Keratinocyte (primary cell): ENCODE measurements around the gene PPP2R5E. TPM values are rescaled to one million over a fixed set of nuclear protein-coding genes. Genes with fewer than 3 reads are reported as not detected.
"Not testable (repeated sequence)": the region's sequence is repeated elsewhere in the genome, so short reads cannot be mapped to it uniquely, and the experiment has no call there.

Experiments
- DNase-seq: peaks from one replicate; pipeline ENCODE4 v3.0.0-alpha.2; 2011; ENCODE audit warnings: low read depth, missing footprints, low spot score
- FAIRE-seq: peaks from 2 replicates; lab custom pipeline; 2011; peaks lifted over from hg19 to GRCh38; lab: Jason Lieb, UNC
- H2AFZ ChIP-seq: 2 replicates; pipeline ENCODE4 v1.6.0; 2012; ENCODE audit warnings: low read length, control low read depth, inconsistent platforms; ENCODE audit not compliant: control insufficient read depth
- H3K27ac ChIP-seq: 2 replicates; pipeline ENCODE4 v1.5.1; 2011; ENCODE audit warnings: low read length; ENCODE audit not compliant: control insufficient read depth, insufficient read depth
- H3K27me3 ChIP-seq: 3 replicates; pipeline ENCODE4 v1.6.0; 2011; ENCODE audit warnings: low read length; ENCODE audit not compliant: control insufficient read depth, insufficient read depth; ENCODE audit errors: extremely low read depth
- H3K36me3 ChIP-seq, 2 experiments: 2 replicates in 1 of 2; 3 replicates in 1 of 2; pipeline ENCODE4 v1.5.1; 2011; ENCODE audit warnings: low read length in 2 of 2, mild to moderate bottlenecking in 1 of 2; ENCODE audit not compliant: control insufficient read depth in 2 of 2, insufficient read depth in 2 of 2; ENCODE audit errors: extremely low read depth in 1 of 2
- H3K4me1 ChIP-seq: 3 replicates; pipeline ENCODE4 v1.5.1; 2011; ENCODE audit warnings: low read length; ENCODE audit not compliant: control insufficient read depth, insufficient read depth; ENCODE audit errors: extremely low read depth
- H3K4me2 ChIP-seq: 3 replicates; pipeline ENCODE4 v1.6.0; 2011; ENCODE audit warnings: low read depth, low read length; ENCODE audit not compliant: control insufficient read depth, insufficient read depth; ENCODE audit errors: extremely low read depth
- H3K4me3 ChIP-seq, 3 experiments: fragments of 200-600 bp in 1 of 3; sonication (generic) in 1 of 3; 2 replicates in 2 of 3; 3 replicates in 1 of 3; pipeline ENCODE4 v1.5.1; 2011 to 2016; ENCODE audit warnings: low read length in 3 of 3, mild to moderate bottlenecking in 3 of 3, control low read depth in 2 of 3, inconsistent platforms in 1 of 3, low read depth in 1 of 3, mixed read lengths in 1 of 3, mixed run types in 1 of 3, moderate library complexity in 1 of 3; ENCODE audit not compliant: control insufficient read depth in 2 of 3, insufficient read depth in 2 of 3; ENCODE audit errors: extremely low read depth in 1 of 3
- H3K79me2 ChIP-seq: 2 replicates; pipeline ENCODE4 v1.6.0; 2012; ENCODE audit warnings: low read length; ENCODE audit not compliant: control insufficient read depth, insufficient read depth
- H3K9ac ChIP-seq: 3 replicates; pipeline ENCODE4 v1.6.0; 2011; ENCODE audit warnings: low read length; ENCODE audit not compliant: control insufficient read depth, insufficient read depth; ENCODE audit errors: extremely low read depth
- H3K9me1 ChIP-seq: 3 replicates; pipeline ENCODE4 v1.6.0; 2011; ENCODE audit warnings: low read length; ENCODE audit not compliant: control insufficient read depth, insufficient read depth; ENCODE audit errors: extremely low read depth
- H3K9me3 ChIP-seq: 2 replicates; pipeline ENCODE4 v1.5.1; 2012; ENCODE audit warnings: low read depth, low read length; ENCODE audit not compliant: control insufficient read depth
- H4K20me1 ChIP-seq: 3 replicates; pipeline ENCODE4 v1.6.0; 2011; ENCODE audit warnings: low read length; ENCODE audit not compliant: control insufficient read depth, insufficient read depth; ENCODE audit errors: extremely low read depth
- EZH2 ChIP-seq: IDR thresholded peaks from one replicate; pipeline ENCODE4 v1.6.1; 2012; ENCODE audit warnings: inconsistent platforms, mild to moderate bottlenecking, low read length, moderate library complexity
- dilution Hi-C: fragments of 300-500 bp; cut with MboI; formaldehyde crosslinking; loops from one replicate; pipeline ENCODE4 v1.7.0; 2020; ENCODE audit warnings: low sequenced_read_pairs; ENCODE audit not compliant: extremely low pct_ligation_motif_present
- polyA plus RNA-seq, 5 experiments: library from polyadenylated mRNA; depleted of rRNA in 3 of 5; stranded (reverse) in 3 of 5; stranded (forward) in 1 of 5; unstranded in 1 of 5; fragments of >200 nt; gene quantifications; 1 replicate in 1 of 5; 2 replicates in 3 of 5; 3 replicates in 1 of 5; pipeline versions ENCODE4 v1.2.1 to v1.2.3, GENCODE V29; 2011 to 2012; ENCODE audit warnings: missing spikeins in 2 of 5, low read depth in 1 of 5, low replicate concordance in 1 of 5
- TF ChIP-seq, protein P1 (sequence below), 3 experiments: IDR thresholded peaks in 1 of 3; conservative IDR thresholded peaks in 1 of 3; optimal IDR thresholded peaks in 1 of 3; 2 replicates in 2 of 3; 3 replicates in 1 of 3; pipeline versions ENCODE3 to v1.5.1; 2011; ENCODE audit warnings: low read length in 3 of 3, mild to moderate bottlenecking in 3 of 3, moderate library complexity in 2 of 3, control low read depth in 1 of 3, inconsistent platforms in 1 of 3; ENCODE audit not compliant: insufficient read depth in 2 of 3; ENCODE audit errors: extremely low read depth in 1 of 3

PPP2R5E gene
- polyA plus RNA-seq, 1 donor (not counting 4 experiments of a cell fraction or from before 2014, with no cell fraction given): 22.7 TPM

DNA sequence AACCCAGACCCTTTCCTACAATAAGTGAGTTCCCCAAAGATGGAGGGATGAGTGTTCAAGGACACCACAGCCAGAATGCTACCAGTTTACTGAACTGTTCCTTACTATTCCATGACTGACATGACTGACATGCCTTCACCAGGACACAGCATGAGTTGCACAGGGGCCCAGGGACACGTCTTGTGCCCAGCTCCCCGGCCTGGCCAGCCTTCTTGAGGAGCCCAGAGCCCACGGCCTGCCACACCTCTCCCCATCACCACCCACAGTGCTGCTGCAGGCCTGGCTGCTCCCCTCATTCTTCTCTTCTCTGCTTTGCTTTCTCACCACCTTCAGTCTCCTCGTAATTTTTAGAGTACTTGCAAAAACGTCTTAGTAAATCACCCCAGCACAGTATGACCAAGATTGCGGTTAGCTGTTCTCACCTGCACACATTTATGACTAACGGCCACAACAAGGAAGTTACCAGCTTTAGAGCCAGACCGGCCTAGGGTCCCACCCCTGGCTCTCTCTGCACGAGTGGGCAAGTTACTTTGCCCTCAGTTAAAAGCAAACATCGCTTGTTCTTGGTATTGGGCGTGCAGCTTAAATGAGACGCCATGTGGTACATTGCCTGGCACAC, 18.5 kb downstream of the PPP2R5E start:
- no peak overlapping the region for H3K9ac ChIP-seq
- peaks cover 2% of the 10 kb centered on the region for H3K9me1 ChIP-seq
- no peaks in the 10 kb centered on the region for H3K27me3 ChIP-seq
- no peak overlapping the region for H3K4me2 ChIP-seq
- no peak for TF ChIP-seq EZH2
- TF ChIP-seq, protein P1, sequence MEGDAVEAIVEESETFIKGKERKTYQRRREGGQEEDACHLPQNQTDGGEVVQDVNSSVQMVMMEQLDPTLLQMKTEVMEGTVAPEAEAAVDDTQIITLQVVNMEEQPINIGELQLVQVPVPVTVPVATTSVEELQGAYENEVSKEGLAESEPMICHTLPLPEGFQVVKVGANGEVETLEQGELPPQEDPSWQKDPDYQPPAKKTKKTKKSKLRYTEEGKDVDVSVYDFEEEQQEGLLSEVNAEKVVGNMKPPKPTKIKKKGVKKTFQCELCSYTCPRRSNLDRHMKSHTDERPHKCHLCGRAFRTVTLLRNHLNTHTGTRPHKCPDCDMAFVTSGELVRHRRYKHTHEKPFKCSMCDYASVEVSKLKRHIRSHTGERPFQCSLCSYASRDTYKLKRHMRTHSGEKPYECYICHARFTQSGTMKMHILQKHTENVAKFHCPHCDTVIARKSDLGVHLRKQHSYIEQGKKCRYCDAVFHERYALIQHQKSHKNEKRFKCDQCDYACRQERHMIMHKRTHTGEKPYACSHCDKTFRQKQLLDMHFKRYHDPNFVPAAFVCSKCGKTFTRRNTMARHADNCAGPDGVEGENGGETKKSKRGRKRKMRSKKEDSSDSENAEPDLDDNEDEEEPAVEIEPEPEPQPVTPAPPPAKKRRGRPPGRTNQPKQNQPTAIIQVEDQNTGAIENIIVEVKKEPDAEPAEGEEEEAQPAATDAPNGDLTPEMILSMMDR (optimal IDR thresholded peaks at IDR 0.05 in 1 of 3, IDR thresholded peaks at IDR 0.05 in 1 of 3, conservative IDR thresholded peaks at IDR 0.05 in 1 of 3; ENCODE audit: extremely low read depth in 1 of 3, insufficient read depth in 2 of 3, low read length in 3 of 3): no peak
- peaks cover 3 to 10% of the 10 kb centered on the region in 2 experiments for H3K36me3 ChIP-seq
- H3K79me2 ChIP-seq: peaks cover 44% of the 10 kb centered on the region
- FAIRE-seq (no peak), DNase-seq (no peak)
- no peak overlapping the region for H2AFZ ChIP-seq
- no peaks in the 10 kb centered on the region for H3K9me3 ChIP-seq
- no peaks in the 10 kb centered on the region for H3K4me1 ChIP-seq
- dilution Hi-C loops: no loop called here
- H3K4me3 ChIP-seq: no peak overlapping the region
- no peak overlapping the region for H3K27ac ChIP-seq
- peaks cover 6% of the 10 kb centered on the region for H4K20me1 ChIP-seq

GRCh38 chr14:63523735-63524426, 19.3 kb downstream of the PPP2R5E start:
- Histone ChIP-seq H3K4me3 (no peak overlapping the region), H3K36me3 (peaks cover 3 to 10% of the 10 kb centered on the region in 2 experiments), H3K27me3 (no peaks in the 10 kb centered on the region), H4K20me1 (peaks cover 6% of the 10 kb centered on the region), H3K9me3 (no peaks in the 10 kb centered on the region), H3K9me1 (peaks cover 2% of the 10 kb centered on the region), H3K4me1 (no peaks in the 10 kb centered on the region), H3K9ac (no peak overlapping the region), H3K4me2 (no peak overlapping the region), H2AFZ (no peak overlapping the region), H3K27ac (no peak overlapping the region), H3K79me2 (peaks cover 41% of the 10 kb centered on the region)
- FAIRE-seq (no peak), DNase-seq (no peak)
- no peak for TF ChIP-seq EZH2
- TF ChIP-seq, protein P1 (optimal IDR thresholded peaks at IDR 0.05 in 1 of 3, IDR thresholded peaks at IDR 0.05 in 1 of 3, conservative IDR thresholded peaks at IDR 0.05 in 1 of 3; ENCODE audit: extremely low read depth in 1 of 3, insufficient read depth in 2 of 3, low read length in 3 of 3): no peak
- dilution Hi-C loops: no loop called here

GRCh38 chr14:63522511-63522910, 20.7 kb downstream of the PPP2R5E start:
- H3K36me3 ChIP-seq, FAIRE-seq, H3K9ac ChIP-seq, H3K27ac ChIP-seq, H3K27me3 ChIP-seq, H3K4me1 ChIP-seq, dilution Hi-C loops, H3K4me2 ChIP-seq, H2AFZ ChIP-seq, H4K20me1 ChIP-seq, DNase-seq, H3K9me3 ChIP-seq, H3K9me1 ChIP-seq, H3K4me3 ChIP-seq: not testable (repeated sequence)
- H3K79me2 ChIP-seq: peaks cover 40% of the 10 kb centered on the region
